22Rv1 (cell line): ENCODE data around the gene ASPM.
"Not testable (repeated sequence)": the region's sequence is repeated elsewhere in the genome, so short reads cannot be mapped to it uniquely, and the experiment has no call there.

Experiments
- CTCF ChIP-seq: fragments of 450-650 bp; IDR thresholded peaks from 2 replicates; pipeline ENCODE4 v1.5.1; 2017; ENCODE audit warnings: mild to moderate bottlenecking
- ZFX ChIP-seq: fragments of 450-650 bp; IDR thresholded peaks from 2 replicates; pipeline ENCODE4 v1.6.1; 2017; ENCODE audit warnings: antibody characterized with exemption, borderline replicate concordance

GRCh38 chr1:197034631-197035339 lies 111.7 kb downstream of the ASPM start:
- not testable (repeated sequence) for TF ChIP-seq CTCF, ZFX
